ENCODE data around the gene AMBP. TPM values are rescaled to one million over a fixed set of nuclear protein-coding genes. Genes with fewer than 3 reads are reported as not detected.
"Not testable (repeated sequence)": the region's sequence is repeated elsewhere in the genome, so short reads cannot be mapped to it uniquely, and the experiment has no call there.

The AMBP gene
- polyA plus RNA-seq, 1 of the 3 experiments (the other 2 are of a cell fraction), result 0.16 TPM

- WGBS (ENCODE audit: low lambda C conversion rate), result 96% methylated on average over 4 of the region's 4 CpGs
- Histone ChIP-seq H3K27ac (ENCODE audit: low read depth in 2 of 2, low read length in 1 of 2) (no peak overlapping the region), H3K9me2 (no peaks in the 10 kb centered on the region), H3K4me1 (ENCODE audit: control insufficient read depth in 1 of 2, insufficient read depth in 2 of 2, low read depth in 1 of 2, low read length in 1 of 2) (no peaks in the 10 kb centered on the region), H3K27me3 (ENCODE audit: insufficient read depth) (no peaks in the 10 kb centered on the region), H3K4me3 (ENCODE audit: low read depth in 2 of 2, low read length in 1 of 2) (no peak overlapping the region), H2AFZ (ENCODE audit: low read depth) (no peak overlapping the region), H3K4me2 (no peak overlapping the region), H3K79me2 (ENCODE audit: insufficient read depth) (no peaks in the 10 kb centered on the region), H4K20me1 (ENCODE audit: insufficient read depth) (no peaks in the 10 kb centered on the region), H3K9me3 (no peaks in the 10 kb centered on the region), H3K36me3 (replicated peaks in 1 of 2; ENCODE audit: control insufficient read depth in 1 of 2, insufficient read depth in 2 of 2, low read length in 1 of 2) (peaks cover 30 to 40% of the 10 kb centered on the region in 2 experiments), H3F3A (replicated peaks; ENCODE audit: insufficient read depth) (no peaks in the 10 kb centered on the region), H3K9ac (no peak overlapping the region)
- TF ChIP-seq RAD21 (IDR thresholded peaks at IDR 0.05; ENCODE audit: low read length) (no peak), SIN3A (IDR thresholded peaks at IDR 0.05; ENCODE audit: borderline replicate concordance, low read depth, low read length) (no peak), FOXM1 (IDR thresholded peaks at IDR 0.05; ENCODE audit: low read depth) (no peak), CHD2 (IDR thresholded peaks at IDR 0.05; ENCODE audit: low read length, partially characterized antibody) (no peak), USF2 (IDR thresholded peaks at IDR 0.05; ENCODE audit: borderline replicate concordance, low read depth, low read length) (no peak), POLR2AphosphoS5 (IDR thresholded peaks at IDR 0.05; ENCODE audit: low read depth, low read length) (no peak), PBX3 (IDR thresholded peaks at IDR 0.05) (no peak), FOXJ3 (CRISPR knock-in tag; IDR thresholded peaks at IDR 0.05) (no peak), RCOR1 (IDR thresholded peaks at IDR 0.05; ENCODE audit: low read length) (no peak), MAX (IDR thresholded peaks at IDR 0.05; ENCODE audit: low read depth) (no peak), GATA2 (CRISPR knock-in tag; IDR thresholded peaks at IDR 0.05) (no peak), MEF2A (IDR thresholded peaks at IDR 0.05; ENCODE audit: borderline replicate concordance, low read depth) (no peak), TEAD4 (IDR thresholded peaks at IDR 0.05; ENCODE audit: borderline replicate concordance, insufficient read depth) (no peak), ELF1 (IDR thresholded peaks at IDR 0.05) (no peak), NRF1 (IDR thresholded peaks at IDR 0.05; ENCODE audit: low read depth, low read length) (no peak), FOSL2 (IDR thresholded peaks at IDR 0.05; ENCODE audit: borderline replicate concordance, low read depth) (no peak), GABPA (IDR thresholded peaks at IDR 0.05; ENCODE audit: low read depth) (no peak), CTCF (IDR thresholded peaks at IDR 0.05) (no peak)
- no peak for DNase-seq
- ChIA-PET CTCF (interaction anchor here (1.3 to 1.6 kb wide), 2 partner anchors 9 to 36 kb away, joined by 6 read pairs; no protein-coding TSS in a partner anchor), POLR2A (no interaction called here)
These were observed 31.8 kb downstream of the AMBP start for GRCh38 chr9:114046237-114046755.

- H3K4me3 ChIP-seq (ENCODE audit: low read depth in 2 of 2, low read length in 1 of 2); H3K9ac ChIP-seq; H4K20me1 ChIP-seq (ENCODE audit: insufficient read depth); H3K9me3 ChIP-seq; H3F3A ChIP-seq (replicated peaks; ENCODE audit: insufficient read depth); H3K27me3 ChIP-seq (ENCODE audit: insufficient read depth); H3K9me2 ChIP-seq; H3K4me1 ChIP-seq (ENCODE audit: control insufficient read depth in 1 of 2, insufficient read depth in 2 of 2, low read depth in 1 of 2, low read length in 1 of 2); DNase-seq; H3K79me2 ChIP-seq (ENCODE audit: insufficient read depth); H2AFZ ChIP-seq (ENCODE audit: low read depth); POLR2A ChIA-PET; H3K27ac ChIP-seq (ENCODE audit: low read depth in 2 of 2, low read length in 1 of 2); H3K4me2 ChIP-seq: not testable (repeated sequence)
- CTCF ChIA-PET, result interaction anchor here (1.0 kb wide), 1 partner anchor 48 kb away, joined by 3 read pairs; no protein-coding TSS in a partner anchor
- peaks cover 23 to 33% of the 10 kb centered on the region in 2 experiments for H3K36me3 ChIP-seq (replicated peaks in 1 of 2; ENCODE audit: control insufficient read depth in 1 of 2, insufficient read depth in 2 of 2, low read length in 1 of 2)
These were observed 34.4 kb downstream of the AMBP start for GRCh38 chr9:114043660-114044059.
